Hepatic stellate cell (primary cell): ENCODE measurements around the gene RFX7.
A peak's percentile ranks its signal among the peaks of the same experiment; 100 is the strongest.

Source experiments
- DNase-seq: peaks from one replicate; pipeline ENCODE4 v3.0.0; 2011; ENCODE audit warnings: low spot score

RFX7 gene

DNA sequence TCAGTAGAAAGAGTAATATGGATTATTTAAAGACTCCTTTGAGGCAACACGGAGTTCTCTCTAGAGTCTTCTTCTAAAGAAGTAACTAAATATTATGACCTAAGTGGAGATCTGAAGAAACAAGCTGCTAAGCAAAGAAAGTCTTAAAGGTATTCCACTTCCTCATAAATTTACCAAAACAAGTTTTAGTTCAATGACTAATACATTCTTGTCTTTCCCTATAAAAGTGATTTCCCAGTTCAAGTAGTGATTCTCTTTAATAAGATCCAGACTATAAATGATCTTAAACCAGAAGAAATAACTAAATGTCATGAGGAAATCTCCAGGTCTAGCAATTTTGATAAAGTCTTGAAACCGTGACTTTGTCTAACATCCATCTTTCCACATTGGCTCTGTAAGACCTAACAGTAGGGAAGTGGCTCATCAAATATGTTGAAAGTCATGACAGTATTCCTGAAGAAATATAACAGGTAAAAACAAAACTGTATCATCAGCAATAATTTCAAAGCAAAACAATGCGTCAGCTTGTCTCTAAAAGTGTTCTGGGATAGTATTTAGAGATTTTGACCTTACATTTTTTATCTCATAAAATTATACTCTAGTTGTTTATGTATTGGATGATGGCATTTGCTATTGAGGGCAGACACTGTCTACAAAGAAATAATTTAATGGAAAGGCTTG, 198.5 kb downstream of the RFX7 start:
- no peak for DNase-seq

GRCh38 chr15:56042982-56043980, 200.4 kb downstream of the RFX7 start:
- no peak for DNase-seq

GRCh38 chr15:56042498-56042897, 201.2 kb downstream of the RFX7 start:
- no peak for DNase-seq

DNA sequence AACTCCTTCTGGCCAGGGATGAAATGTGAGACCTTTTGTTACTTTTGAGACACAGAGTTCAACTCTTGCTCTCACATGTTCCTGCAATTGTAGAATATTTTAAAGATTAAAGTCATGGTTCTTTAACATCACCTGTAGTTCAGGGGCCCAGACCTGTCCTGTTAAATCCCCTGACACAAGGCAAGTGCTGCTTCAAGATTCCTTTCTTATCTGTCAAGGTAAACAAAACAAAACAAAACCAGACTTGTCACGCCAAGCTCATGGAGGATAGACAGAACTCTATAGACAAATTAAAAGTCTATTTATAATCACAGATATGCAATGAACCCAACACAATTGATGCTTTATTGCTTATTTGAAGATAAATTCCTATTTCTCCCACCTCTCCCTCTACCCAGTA, 201.6 kb downstream of the RFX7 start:
- no peak for DNase-seq

DNA sequence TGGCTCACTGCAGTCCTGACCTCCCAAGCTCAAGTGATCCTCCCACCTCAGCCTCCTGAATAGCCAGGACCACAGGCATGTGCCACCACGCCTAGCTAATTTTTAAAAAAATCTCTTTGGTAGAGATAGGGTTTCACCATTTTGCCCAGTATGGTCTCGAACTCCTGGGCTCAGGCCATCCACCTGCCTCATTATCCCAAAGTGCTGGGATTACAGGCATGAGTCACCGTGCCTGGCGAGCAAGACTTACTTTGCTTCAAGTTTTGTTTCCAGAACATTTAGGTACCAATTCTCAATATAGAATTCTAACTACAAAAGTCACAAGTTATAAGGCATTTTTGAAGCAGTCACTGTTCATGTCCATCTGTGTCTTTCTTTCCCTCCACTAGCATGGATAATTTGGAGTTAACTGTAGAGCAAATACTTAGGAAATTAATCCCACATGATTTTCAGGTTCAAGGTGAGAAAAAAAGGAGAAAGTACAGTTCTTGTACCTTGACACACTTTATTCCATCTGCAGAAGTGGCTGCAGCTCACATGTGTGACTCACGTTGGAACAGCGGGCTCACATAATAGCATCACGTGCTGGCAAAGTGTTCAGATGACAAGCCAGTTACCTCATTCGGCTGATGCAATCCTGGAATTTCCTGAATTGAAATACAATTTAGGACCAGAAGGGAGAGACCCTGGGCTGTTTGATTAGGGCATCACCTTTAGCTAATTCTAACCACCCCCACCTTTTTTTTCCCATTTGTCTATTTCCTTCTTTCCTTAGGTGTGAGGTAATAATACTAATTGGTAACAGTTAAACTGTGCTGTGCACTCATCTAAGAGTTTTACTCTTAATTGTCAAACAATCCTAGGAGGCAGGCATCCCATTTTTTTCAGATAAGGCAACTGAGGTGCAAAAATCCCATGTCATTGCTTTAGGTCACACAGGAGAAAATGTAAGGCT, 203.3 kb downstream of the RFX7 start:
- peak; percentile 59 for DNase-seq

DNA sequence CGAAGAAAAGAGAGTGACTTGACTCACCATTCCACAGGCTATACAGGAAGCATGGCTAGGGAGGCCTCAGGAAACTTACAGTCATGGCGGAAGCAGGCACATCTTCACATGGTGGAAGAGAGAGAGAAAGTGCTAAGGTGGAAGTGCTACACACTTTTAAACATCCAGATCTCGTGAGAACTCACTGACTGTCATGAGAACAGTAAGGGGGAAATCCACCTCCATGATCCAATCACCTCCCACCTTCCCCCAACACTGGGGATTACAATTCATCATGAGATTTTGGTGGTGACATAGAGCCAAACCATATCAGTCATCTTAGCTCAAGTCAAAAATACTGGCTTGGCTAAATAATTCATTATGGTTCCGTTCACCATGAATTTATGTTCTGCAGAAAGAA, 205.0 kb downstream of the RFX7 start:
- no peak for DNase-seq

DNA sequence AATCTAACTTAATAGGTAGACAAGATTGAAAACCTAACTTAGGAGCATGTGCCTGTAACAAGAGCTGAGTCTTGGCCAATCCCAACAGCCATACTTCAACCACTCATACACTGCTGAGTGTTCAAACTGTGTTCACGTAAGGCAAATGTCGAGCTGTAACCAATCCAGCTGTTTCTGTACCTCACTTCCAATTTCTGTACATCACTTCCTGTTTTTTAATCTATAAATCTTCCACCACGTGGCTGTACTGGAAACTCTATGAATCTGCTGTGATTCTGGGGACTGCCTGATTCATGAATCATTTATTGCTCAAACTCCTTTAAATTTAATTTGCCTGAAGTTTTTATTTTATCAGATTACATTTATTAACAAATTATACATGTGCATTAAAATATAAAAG, 205.7 kb downstream of the RFX7 start:
- DNase-seq: no peak
